ENCODE data around the gene MAPRE2.

The MAPRE2 gene

GRCh38 chr18:35158728-35159450 lies 117.7 kb downstream of the MAPRE2 start:
- no peak for TF ChIP-seq CTCF (IDR thresholded peaks at IDR 0.05; ENCODE audit: low read depth, low read length, poor library complexity, severe bottlenecking)
- Histone ChIP-seq H3K27ac (ENCODE audit: low read depth, low read length) (peak overlapping the region; percentile 78), H3K9me3 (ENCODE audit: control insufficient read depth, insufficient read depth, low read length) (no peaks in the 10 kb centered on the region), H3K27me3 (ENCODE audit: control insufficient read depth, low read length) (no peaks in the 10 kb centered on the region), H3K4me3 (ENCODE audit: low read length) (peak overlapping the region; percentile 45), H3K36me3 (ENCODE audit: control insufficient read depth, low read length) (peaks cover 6% of the 10 kb centered on the region; the same call in 1 of the 2 replicates), H3K9me2 (replicated peaks; ENCODE audit: control insufficient read depth, low read length) (no peaks in the 10 kb centered on the region), H3K4me1 (ENCODE audit: control insufficient read depth, low read length) (peaks cover 70% of the 10 kb centered on the region), H3K4me2 (ENCODE audit: low read length) (peak overlapping the region; percentile 67), H4K20me1 (ENCODE audit: control insufficient read depth, insufficient read depth, low read depth, low read length) (no peaks in the 10 kb centered on the region), H3F3A (ENCODE audit: control insufficient read depth, insufficient read depth) (no peaks in the 10 kb centered on the region), H3K79me2 (ENCODE audit: control insufficient read depth, low read length) (no peaks in the 10 kb centered on the region)

DNA sequence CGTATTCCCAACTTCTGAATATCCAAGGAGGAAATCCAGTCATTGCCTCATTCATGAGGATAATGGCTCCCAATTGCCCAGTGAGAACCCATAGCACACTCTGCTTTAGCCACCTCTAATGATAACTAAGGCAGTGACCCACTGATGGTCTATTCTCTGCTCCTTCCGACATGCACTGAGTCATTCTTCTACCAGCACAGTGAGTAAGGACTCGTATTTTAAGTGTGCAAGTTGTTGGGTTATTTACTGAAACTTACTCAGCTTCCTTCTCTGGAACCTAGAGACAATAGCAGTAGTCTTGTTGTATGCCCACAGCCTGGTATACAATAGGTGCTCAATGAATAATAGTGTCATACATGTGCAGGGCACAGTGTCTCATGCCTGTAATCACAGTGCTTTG lies 118.6 kb downstream of the MAPRE2 start:
- peak overlapping the region; percentile 78 for H3K27ac ChIP-seq (ENCODE audit: low read depth, low read length)
- peak overlapping the region; percentile 67 for H3K4me2 ChIP-seq (ENCODE audit: low read length)

GRCh38 chr18:35161485-35161884 lies 120.3 kb downstream of the MAPRE2 start:
- Histone ChIP-seq H3K27me3 (ENCODE audit: control insufficient read depth, low read length) (no peaks in the 10 kb centered on the region), H3K79me2 (ENCODE audit: control insufficient read depth, low read length) (no peaks in the 10 kb centered on the region), H3K4me1 (ENCODE audit: control insufficient read depth, low read length) (peaks cover 53% of the 10 kb centered on the region), H3K36me3 (ENCODE audit: control insufficient read depth, low read length) (peaks cover 6% of the 10 kb centered on the region; the same call in 1 of the 2 replicates), H3K9me3 (ENCODE audit: control insufficient read depth, insufficient read depth, low read length) (no peaks in the 10 kb centered on the region), H3F3A (ENCODE audit: control insufficient read depth, insufficient read depth) (no peaks in the 10 kb centered on the region), H4K20me1 (ENCODE audit: control insufficient read depth, insufficient read depth, low read depth, low read length) (no peaks in the 10 kb centered on the region), H3K27ac (ENCODE audit: low read depth, low read length) (peak overlapping the region; percentile 53), H3K4me2 (ENCODE audit: low read length) (peak overlapping the region; percentile 45), H3K9me2 (replicated peaks; ENCODE audit: control insufficient read depth, low read length) (no peaks in the 10 kb centered on the region), H3K4me3 (ENCODE audit: low read length) (peak overlapping the region; percentile 12)
- no peak for TF ChIP-seq CTCF (IDR thresholded peaks at IDR 0.05; ENCODE audit: low read depth, low read length, poor library complexity, severe bottlenecking)
- no peak for TF ChIP-seq EZH2phosphoT487 (IDR thresholded peaks at IDR 0.05; ENCODE audit: borderline replicate concordance, low read length)

More for the DNA sequence above, 118.6 kb downstream of the MAPRE2 start:
- no peaks in the 10 kb centered on the region for H3K9me2 ChIP-seq (replicated peaks; ENCODE audit: control insufficient read depth, low read length)
- H3F3A ChIP-seq (ENCODE audit: control insufficient read depth, insufficient read depth): no peaks in the 10 kb centered on the region
- H3K4me1 ChIP-seq (ENCODE audit: control insufficient read depth, low read length): peaks cover 61% of the 10 kb centered on the region
- no peaks in the 10 kb centered on the region for H3K9me3 ChIP-seq (ENCODE audit: control insufficient read depth, insufficient read depth, low read length)
- no peaks in the 10 kb centered on the region for H3K27me3 ChIP-seq (ENCODE audit: control insufficient read depth, low read length)
- peak overlapping the region; percentile 45 for H3K4me3 ChIP-seq (ENCODE audit: low read length)
- peaks cover 6% of the 10 kb centered on the region; the same call in 1 of the 2 replicates for H3K36me3 ChIP-seq (ENCODE audit: control insufficient read depth, low read length)
- H4K20me1 ChIP-seq (ENCODE audit: control insufficient read depth, insufficient read depth, low read depth, low read length): no peaks in the 10 kb centered on the region
- H3K79me2 ChIP-seq (ENCODE audit: control insufficient read depth, low read length): no peaks in the 10 kb centered on the region
- TF ChIP-seq EZH2phosphoT487 (IDR thresholded peaks at IDR 0.05; ENCODE audit: borderline replicate concordance, low read length): no peak
- TF ChIP-seq CTCF (IDR thresholded peaks at IDR 0.05; ENCODE audit: low read depth, low read length, poor library complexity, severe bottlenecking): no peak
